ENCODE measurements around the gene DNAJC27.

DNAJC27 gene

GRCh38 chr2:24898122-24899109 is 73.3 kb downstream of the DNAJC27 start:
- no peaks in the 10 kb centered on the region for H3K9me2 ChIP-seq (replicated peaks; ENCODE audit: low read depth, low read length)
- no peaks in the 10 kb centered on the region for H3F3A ChIP-seq (ENCODE audit: low read depth)
- TF ChIP-seq EZH2phosphoT487 (IDR thresholded peaks at IDR 0.05; ENCODE audit: borderline replicate concordance) (no peak), CTCF (conservative IDR thresholded peaks at IDR 0.05; ENCODE audit: low read length) (no peak)
- no peak overlapping the region for H3K9ac ChIP-seq (ENCODE audit: low read depth, low read length, poor library complexity, severe bottlenecking)
- H4K20me1 ChIP-seq (ENCODE audit: insufficient read depth, low read length, poor library complexity, severe bottlenecking): no peaks in the 10 kb centered on the region
- H3K4me2 ChIP-seq (ENCODE audit: low read depth, low read length, poor library complexity, severe bottlenecking): no peak overlapping the region
- H2AFZ ChIP-seq (ENCODE audit: low read length): no peak overlapping the region
- H3K79me2 ChIP-seq (ENCODE audit: insufficient read depth, low read length): peaks cover 9% of the 10 kb centered on the region; the same call in 1 of the 2 replicates
- peaks cover 47% of the 10 kb centered on the region for H3K36me3 ChIP-seq (ENCODE audit: insufficient read depth, low read length)
- no peaks in the 10 kb centered on the region for H3K27me3 ChIP-seq (ENCODE audit: insufficient read depth, low read length, poor library complexity, severe bottlenecking)
- H3K4me3 ChIP-seq (ENCODE audit: low read length, poor library complexity, severe bottlenecking): no peak overlapping the region
- H3K4me1 ChIP-seq (ENCODE audit: insufficient read depth, low read length, poor library complexity, severe bottlenecking): no peaks in the 10 kb centered on the region
- H3K9me3 ChIP-seq (ENCODE audit: insufficient read depth, low read depth, low read length): peaks cover 14% of the 10 kb centered on the region; the same call in 1 of the 2 replicates

- Histone ChIP-seq H3K9me3 (ENCODE audit: insufficient read depth, low read depth, low read length) (peaks cover 14% of the 10 kb centered on the region; the same call in 1 of the 2 replicates), H3F3A (ENCODE audit: low read depth) (no peaks in the 10 kb centered on the region), H3K4me2 (ENCODE audit: low read depth, low read length, poor library complexity, severe bottlenecking) (no peak overlapping the region), H3K4me3 (ENCODE audit: low read length, poor library complexity, severe bottlenecking) (no peak overlapping the region), H3K27me3 (ENCODE audit: insufficient read depth, low read length, poor library complexity, severe bottlenecking) (no peaks in the 10 kb centered on the region), H3K36me3 (ENCODE audit: insufficient read depth, low read length) (peaks cover 36% of the 10 kb centered on the region), H2AFZ (ENCODE audit: low read length) (no peak overlapping the region), H4K20me1 (ENCODE audit: insufficient read depth, low read length, poor library complexity, severe bottlenecking) (no peaks in the 10 kb centered on the region), H3K79me2 (ENCODE audit: insufficient read depth, low read length) (0 out of 2 replicates have a peak, but pooled peaks cover 4% of the 10 kb centered on the region), H3K9ac (ENCODE audit: low read depth, low read length, poor library complexity, severe bottlenecking) (no peak overlapping the region), H3K4me1 (ENCODE audit: insufficient read depth, low read length, poor library complexity, severe bottlenecking) (no peaks in the 10 kb centered on the region), H3K9me2 (replicated peaks; ENCODE audit: low read depth, low read length) (no peaks in the 10 kb centered on the region)
- TF ChIP-seq CTCF (conservative IDR thresholded peaks at IDR 0.05; ENCODE audit: low read length) (no peak), EZH2phosphoT487 (IDR thresholded peaks at IDR 0.05; ENCODE audit: borderline replicate concordance) (no peak)
Measured at GRCh38 chr2:24894750-24895149, 77.0 kb downstream of the DNAJC27 start.

- Histone ChIP-seq H3K9me3 (ENCODE audit: insufficient read depth, low read depth, low read length) (peaks cover 14% of the 10 kb centered on the region; the same call in 1 of the 2 replicates), H3K4me3 (ENCODE audit: low read length, poor library complexity, severe bottlenecking) (no peak overlapping the region), H3K4me1 (ENCODE audit: insufficient read depth, low read length, poor library complexity, severe bottlenecking) (no peaks in the 10 kb centered on the region), H3K9me2 (replicated peaks; ENCODE audit: low read depth, low read length) (no peaks in the 10 kb centered on the region), H3K4me2 (ENCODE audit: low read depth, low read length, poor library complexity, severe bottlenecking) (no peak overlapping the region), H3K9ac (ENCODE audit: low read depth, low read length, poor library complexity, severe bottlenecking) (no peak overlapping the region), H3K27me3 (ENCODE audit: insufficient read depth, low read length, poor library complexity, severe bottlenecking) (no peaks in the 10 kb centered on the region), H2AFZ (ENCODE audit: low read length) (no peak overlapping the region), H3K36me3 (ENCODE audit: insufficient read depth, low read length) (peaks cover 32% of the 10 kb centered on the region), H3K79me2 (ENCODE audit: insufficient read depth, low read length) (0 out of 2 replicates have a peak, but pooled peaks cover 4% of the 10 kb centered on the region), H3F3A (ENCODE audit: low read depth) (no peaks in the 10 kb centered on the region), H4K20me1 (ENCODE audit: insufficient read depth, low read length, poor library complexity, severe bottlenecking) (no peaks in the 10 kb centered on the region)
- TF ChIP-seq EZH2phosphoT487 (IDR thresholded peaks at IDR 0.05; ENCODE audit: borderline replicate concordance): no peak
- TF ChIP-seq CTCF (conservative IDR thresholded peaks at IDR 0.05; ENCODE audit: low read length): no peak
Measured at GRCh38 chr2:24893934-24894333, 77.8 kb downstream of the DNAJC27 start.
